H4 (cell line): ENCODE data around the gene KLHL14. TPM values are rescaled to one million over a fixed set of nuclear protein-coding genes. Genes with fewer than 3 reads are reported as not detected.
"Not testable (repeated sequence)": the region's sequence is repeated elsewhere in the genome, so short reads cannot be mapped to it uniquely, and the experiment has no call there.

Experiments
- DNase-seq: peaks from one replicate; pipeline ENCODE4 v3.0.0-alpha.2; 2015; ENCODE audit warnings: low spot score
- total RNA-seq: library from RNA; depleted of rRNA; stranded (reverse); fragments of >200 nt; shearing (Covaris generic); gene quantifications from 2 replicates; pipeline ENCODE4 v1.2.3, GENCODE V29; 2014; rRNA removed

The KLHL14 gene
- total RNA-seq = 0.02 TPM in 1 of 2 replicates, not detected in the other

DNA sequence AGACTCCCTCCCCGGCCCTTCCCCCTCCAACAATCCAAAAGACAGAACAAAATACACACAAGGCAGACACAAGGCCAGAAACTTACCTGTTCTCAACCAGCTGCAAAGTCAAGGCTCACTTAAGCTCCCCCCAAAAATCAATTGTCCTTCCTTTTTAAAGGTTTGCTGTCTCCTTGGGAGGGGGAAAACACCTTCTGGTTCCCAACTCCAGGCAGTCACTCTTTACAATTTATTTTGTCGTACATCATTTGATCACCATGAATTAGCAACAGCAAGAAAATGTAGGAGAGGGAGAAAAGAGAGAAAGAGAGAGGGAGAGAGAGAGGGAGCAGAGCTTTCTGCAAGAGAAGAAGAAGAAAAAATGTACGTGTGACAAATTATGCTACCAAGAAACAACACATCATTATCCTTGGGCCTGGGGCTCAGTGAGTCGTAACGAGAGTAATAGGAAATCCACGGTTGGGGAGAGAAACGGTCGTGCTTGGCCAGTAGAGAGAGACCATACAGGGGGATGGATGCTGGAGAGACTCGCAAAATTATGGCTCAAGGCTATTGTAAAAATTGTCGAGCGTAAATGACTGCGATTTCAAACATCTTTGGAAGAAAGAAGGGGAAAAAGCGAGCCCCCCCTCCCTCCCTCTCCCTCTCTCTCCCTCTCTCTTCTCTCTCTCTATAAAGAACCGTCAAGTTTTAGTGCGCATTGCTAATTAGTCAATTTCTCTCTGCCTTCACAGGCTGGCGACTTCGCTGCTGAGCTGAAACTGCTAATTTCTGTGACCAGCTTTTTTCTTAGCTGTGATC, at the start of gene KLHL14:
KLHL14 (minus strand) TSS at position 443 of the 801 bp plus-strand sequence. CDS start 2,432 bp downstream, outside the sequence.
- no peak for DNase-seq

GRCh38 chr18:32822197-32822596, 49.4 kb upstream of the KLHL14 start:
- no peak for DNase-seq

- DNase-seq = no peak
Observed at GRCh38 chr18:32815881-32816280, 43.1 kb upstream of the KLHL14 start.

GRCh38 chr18:32812342-32812741, 39.5 kb upstream of the KLHL14 start:
- no peak for DNase-seq

DNA sequence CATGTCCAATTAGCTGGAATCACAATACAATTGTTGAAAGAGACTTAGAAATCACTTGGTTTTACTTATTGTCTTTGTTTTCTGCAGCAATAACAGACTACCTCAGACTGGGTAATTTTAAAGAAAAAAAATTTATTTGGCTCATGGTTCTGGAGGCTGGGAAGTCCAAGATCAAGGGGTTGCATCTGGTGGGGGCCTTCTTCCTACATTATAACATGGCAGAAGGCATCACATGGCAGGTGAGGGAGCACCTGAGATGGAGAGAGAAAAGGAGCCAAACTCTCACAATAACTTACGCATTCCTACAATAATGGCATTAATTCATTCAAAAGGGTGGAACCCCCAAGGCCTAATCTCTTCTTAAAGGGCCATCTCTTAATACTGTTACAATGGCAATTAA, 37.5 kb upstream of the KLHL14 start:
- DNase-seq = no peak

- no peak for DNase-seq
Observed at GRCh38 chr18:32805354-32805753, 32.5 kb upstream of the KLHL14 start.

DNA sequence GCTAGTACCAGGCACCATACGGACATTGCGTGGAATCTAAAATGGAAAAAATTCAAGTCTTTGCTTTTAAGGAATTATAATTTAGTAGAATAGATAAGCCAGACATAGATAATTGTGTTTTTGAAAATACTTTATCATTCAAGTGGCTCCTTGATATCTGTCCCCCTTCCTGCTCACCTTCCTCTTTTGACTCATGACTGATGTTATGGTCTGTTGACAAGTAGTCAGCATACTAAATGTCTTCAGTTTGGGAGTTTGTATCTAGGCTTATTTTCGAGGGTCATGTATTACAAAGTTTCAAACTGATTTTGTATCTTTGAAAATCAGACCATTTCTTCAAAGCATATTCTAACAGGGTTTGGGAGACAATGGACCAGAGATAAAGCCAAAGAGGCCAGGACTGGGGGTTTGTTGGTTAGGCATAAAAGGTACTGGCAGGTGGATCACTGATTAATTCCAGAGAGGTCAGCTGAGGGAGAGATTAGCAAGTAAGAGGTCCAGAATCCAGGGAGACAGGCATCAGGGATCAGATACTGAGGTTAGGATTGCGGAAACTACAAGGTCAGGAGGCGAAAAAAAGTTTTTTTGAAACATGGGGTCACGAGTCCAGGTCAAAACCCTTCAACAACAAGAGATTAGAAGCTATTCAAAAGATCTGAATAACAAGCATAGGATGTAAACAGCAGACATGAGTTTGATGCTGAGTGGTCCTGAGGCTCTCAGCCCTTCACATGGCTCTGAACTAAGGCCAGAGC, 31.5 kb upstream of the KLHL14 start:
- DNase-seq = no peak

- no peak for DNase-seq
Observed at GRCh38 chr18:32803568-32803967, 30.7 kb upstream of the KLHL14 start.

DNA sequence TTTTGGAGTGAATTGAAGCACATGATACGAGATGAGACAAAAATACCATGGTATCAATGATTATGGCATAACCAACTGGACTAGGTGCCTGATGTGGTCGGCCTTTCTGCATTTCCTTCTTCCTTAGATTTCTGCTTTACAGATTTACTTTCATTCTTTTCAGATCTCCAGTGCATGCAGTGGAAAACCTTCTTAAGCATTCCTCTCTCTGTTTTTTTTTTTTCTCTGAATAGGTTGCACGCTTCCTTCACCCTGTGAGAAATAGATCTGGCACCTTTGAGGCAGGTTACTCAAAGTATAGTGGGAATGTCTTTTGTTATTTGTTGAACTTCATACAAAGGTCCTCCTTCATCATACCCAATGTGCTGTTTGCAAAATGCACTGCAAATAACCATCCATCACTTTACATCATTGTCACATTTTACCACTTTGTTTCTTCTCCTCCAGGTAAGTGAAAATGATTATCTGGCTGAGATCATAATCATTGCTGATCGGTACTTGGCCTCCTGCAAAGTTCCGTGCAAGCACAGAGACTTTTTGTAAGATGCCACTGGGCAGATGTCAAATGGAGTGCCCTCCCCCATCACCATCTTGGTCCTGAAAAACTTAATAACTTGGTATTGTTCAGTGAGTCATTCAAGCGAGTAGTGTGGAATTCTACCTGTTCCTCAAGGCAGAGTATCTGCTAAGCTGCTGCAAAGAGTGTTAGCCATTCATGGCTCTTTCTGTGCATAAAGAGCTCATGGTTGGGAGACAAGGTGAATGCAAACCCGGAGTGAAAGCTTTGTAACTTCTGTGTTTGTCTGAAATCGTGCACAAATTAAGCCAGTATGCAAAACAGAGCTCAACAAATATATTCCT, 30.0 kb upstream of the KLHL14 start:
- DNase-seq = no peak

GRCh38 chr18:32801228-32801627, 28.4 kb upstream of the KLHL14 start:
- DNase-seq = no peak

- no peak for DNase-seq
Observed at GRCh38 chr18:32798209-32798960, 25.6 kb upstream of the KLHL14 start.

DNA sequence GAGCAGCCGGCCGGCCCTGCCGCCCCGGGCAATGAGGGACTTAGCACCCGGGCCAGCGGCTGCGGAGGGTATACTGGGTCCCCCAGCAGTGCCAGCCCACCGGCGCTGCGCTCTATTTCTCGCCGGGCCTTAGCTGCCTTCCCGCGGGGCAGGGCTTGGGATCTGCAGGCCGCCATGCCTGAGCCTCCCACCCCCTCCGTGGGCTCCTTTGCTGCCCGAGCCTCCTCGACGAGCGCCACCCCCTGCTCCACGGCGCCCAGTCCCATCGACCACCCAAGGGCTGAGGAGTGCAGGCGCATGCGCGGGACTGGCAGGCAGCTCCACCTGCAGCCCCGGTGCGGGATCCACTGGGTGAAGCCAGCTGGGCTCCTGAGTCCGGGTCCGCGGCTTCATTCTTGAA, 21.8 kb upstream of the KLHL14 start:
- not testable (repeated sequence) for DNase-seq

- DNase-seq = no peak
Observed at GRCh38 chr18:32779010-32779409, 6.2 kb upstream of the KLHL14 start.

- DNase-seq = no peak
Observed at GRCh38 chr18:32777049-32777448, 4.2 kb upstream of the KLHL14 start.

DNA sequence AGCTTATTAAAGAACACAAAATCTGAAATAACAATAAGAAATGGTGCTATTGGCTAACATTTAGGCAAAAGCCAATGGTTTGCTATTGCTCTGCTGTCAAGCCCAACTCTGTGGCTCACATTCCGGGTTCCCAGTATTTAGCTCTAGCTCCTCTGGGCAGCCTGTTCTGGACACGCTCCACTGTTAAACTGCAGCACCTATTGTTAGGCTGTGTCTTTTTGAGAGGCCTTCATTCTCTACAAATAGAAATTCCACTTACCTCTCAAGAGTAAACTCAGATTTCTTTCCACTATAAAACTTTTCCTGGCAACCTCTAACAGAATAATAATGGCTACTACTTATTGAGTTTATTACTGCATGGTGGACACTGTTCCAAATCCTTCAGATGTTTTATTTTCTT, 3.7 kb upstream of the KLHL14 start:
- no peak for DNase-seq

GRCh38 chr18:32775628-32776027, 2.8 kb upstream of the KLHL14 start:
- DNase-seq = no peak

DNA sequence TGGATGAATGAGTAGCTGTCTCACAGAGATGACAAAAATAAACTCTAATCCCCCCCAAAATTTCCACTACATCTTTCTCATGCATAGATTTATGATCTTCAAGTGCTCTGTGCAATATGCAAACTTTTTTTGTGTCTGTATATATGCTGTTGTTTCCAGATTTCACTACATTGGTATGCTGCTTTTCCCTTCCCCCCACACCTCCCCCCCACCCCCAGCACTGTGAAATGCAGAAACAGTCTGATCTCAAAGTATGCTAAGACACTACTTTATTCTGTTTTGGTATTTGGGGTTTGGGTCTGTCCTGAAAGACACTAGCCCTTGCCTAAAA, 524 bp upstream of the KLHL14 start:
- no peak for DNase-seq

DNA sequence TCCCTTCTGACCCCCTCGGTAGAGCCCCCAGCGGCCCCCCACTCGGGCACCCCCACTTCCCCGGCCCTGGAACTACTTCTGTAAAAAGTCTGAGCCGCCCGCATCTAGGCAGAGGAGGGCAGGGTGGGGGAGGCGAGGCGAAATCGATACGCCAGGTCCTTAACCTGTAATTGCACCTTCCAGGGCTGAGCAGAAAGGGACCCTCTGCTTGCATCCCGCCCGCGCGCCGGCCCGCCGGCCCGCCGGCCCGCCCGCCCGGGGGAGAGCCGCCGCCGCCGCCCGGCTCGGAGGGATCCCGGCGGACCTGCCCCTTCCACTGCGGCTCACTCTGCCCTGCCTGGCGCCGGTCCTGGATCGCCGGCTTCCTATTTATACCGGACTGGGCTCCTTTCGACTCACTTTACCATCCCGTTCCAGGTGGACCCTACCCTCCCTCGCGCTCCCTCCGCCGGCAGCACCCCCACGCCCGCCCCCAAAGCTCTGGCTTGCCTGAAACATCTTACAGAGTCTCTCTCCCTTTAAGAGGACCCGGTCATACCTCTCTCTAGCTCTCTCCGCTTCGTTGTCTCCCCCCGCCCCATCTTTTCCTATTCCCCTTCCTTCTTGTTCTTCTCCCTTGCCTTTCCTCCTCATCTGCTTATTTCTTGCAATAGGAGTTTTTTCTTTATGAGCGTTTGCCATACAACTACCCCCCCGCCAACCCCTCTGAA, 797 bp downstream of the KLHL14 start:
- DNase-seq = no peak

GRCh38 chr18:32771169-32771751, 1.6 kb downstream of the KLHL14 start:
- no peak for DNase-seq

GRCh38 chr18:32770666-32771168, 2.1 kb downstream of the KLHL14 start:
- DNase-seq = no peak
